Tibial nerve (tissue), 4 donors: ENCODE data around the gene LSM10. TPM values are rescaled to one million over a fixed set of nuclear protein-coding genes. Genes with fewer than 3 reads are reported as not detected.

Experiments used
- DNase-seq, 2 donors: peaks; one replicate each; pipeline ENCODE4 v3.0.0-alpha.2; 2019; ENCODE audit warnings: low spot score in 2 of 2
- H3K27ac ChIP-seq, 4 donors: fragments of 200-600 bp; sonication (generic) in 3 of 4; one replicate each; pipeline ENCODE4 v1.5.1; 2017 to 2019; ENCODE audit warnings: mild to moderate bottlenecking in 1 of 4
- H3K27me3 ChIP-seq, 2 donors: fragments of 200-600 bp; sonication (generic) in 1 of 2; one replicate each; pipeline versions ENCODE4 v1.5.1 to v1.6.0; 2017 to 2019
- H3K36me3 ChIP-seq, 3 donors: fragments of 200-600 bp; sonication (generic); one replicate each; pipeline ENCODE4 v1.5.1; 2018 to 2019
- H3K4me1 ChIP-seq, 4 donors: fragments of 200-600 bp; sonication (generic) in 3 of 4; one replicate each; pipeline ENCODE4 v1.5.1; 2017 to 2019
- H3K4me3 ChIP-seq, 4 donors: fragments of 200-600 bp; sonication (generic) in 3 of 4; one replicate each; pipeline ENCODE4 v1.5.1; 2017 to 2019; ENCODE audit warnings: mild to moderate bottlenecking in 1 of 4, moderate library complexity in 1 of 4
- H3K9me3 ChIP-seq, 4 donors: fragments of 200-600 bp; sonication (generic) in 3 of 4; one replicate each; pipeline ENCODE4 v1.5.1; 2017 to 2019
- EP300 ChIP-seq, 2 donors: sonication (generic); formaldehyde crosslinking; IDR thresholded peaks; one replicate each; pipeline ENCODE4 v1.6.1; 2017; ENCODE audit warnings: antibody characterized with exemption in 2 of 2, mild to moderate bottlenecking in 1 of 2
- POLR2A ChIP-seq, 2 donors: fragments of 450-650 bp; IDR thresholded peaks; one replicate each; pipeline ENCODE4 v1.6.1; 2017; ENCODE audit warnings: antibody characterized with exemption in 2 of 2, mild to moderate bottlenecking in 2 of 2, moderate library complexity in 2 of 2
- WGBS, 2 donors: methylation state at CpG; one replicate each; pipeline ENCODE4 v1.1.5; 2018; 5-methylcytosine and 5-hydroxymethylcytosine counted together
- total RNA-seq, 4 donors: library from RNA; depleted of rRNA; stranded (reverse); fragments of >200 nt; gene quantifications; one replicate each; pipeline ENCODE4 v1.1.0, GENCODE V29; 2016
- TF ChIP-seq, protein P1 (sequence below), 5 experiments: fragments of 200-600 bp in 3 of 5; fragments of 450-650 bp in 2 of 5; sonication (generic) in 3 of 5; IDR thresholded peaks; one replicate each; pipeline ENCODE4 v1.5.1; 2016 to 2019; ENCODE audit warnings: antibody characterized with exemption in 5 of 5, mild to moderate bottlenecking in 3 of 5, moderate library complexity in 2 of 5

The LSM10 gene
- total RNA-seq, 4 donors from 2014 or later, result 10.2 to 75.6 (median 34.7) TPM

DNA sequence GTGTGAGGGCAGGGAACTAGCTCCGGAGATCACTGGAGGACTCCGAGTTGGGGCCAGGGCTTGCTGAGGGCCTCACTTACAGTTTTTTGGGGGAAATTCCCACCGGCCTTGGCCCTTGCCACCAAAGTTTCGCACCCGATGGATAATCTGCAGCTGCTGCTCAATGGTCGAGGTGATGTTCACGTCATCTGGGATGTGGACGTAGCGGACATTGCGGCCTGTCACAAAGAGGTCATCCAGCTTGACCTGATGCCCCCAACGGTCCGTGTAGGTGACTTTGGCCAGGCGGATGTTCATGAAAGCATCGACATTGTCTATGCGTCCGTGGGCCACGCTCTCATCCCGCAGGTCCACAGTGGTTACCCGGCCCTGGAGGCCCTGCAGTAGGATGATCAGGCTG, 4.0 kb downstream of the LSM10 start:
- TF ChIP-seq EP300 (IDR thresholded peaks at IDR 0.05), result no peak
- TF ChIP-seq, protein P1, sequence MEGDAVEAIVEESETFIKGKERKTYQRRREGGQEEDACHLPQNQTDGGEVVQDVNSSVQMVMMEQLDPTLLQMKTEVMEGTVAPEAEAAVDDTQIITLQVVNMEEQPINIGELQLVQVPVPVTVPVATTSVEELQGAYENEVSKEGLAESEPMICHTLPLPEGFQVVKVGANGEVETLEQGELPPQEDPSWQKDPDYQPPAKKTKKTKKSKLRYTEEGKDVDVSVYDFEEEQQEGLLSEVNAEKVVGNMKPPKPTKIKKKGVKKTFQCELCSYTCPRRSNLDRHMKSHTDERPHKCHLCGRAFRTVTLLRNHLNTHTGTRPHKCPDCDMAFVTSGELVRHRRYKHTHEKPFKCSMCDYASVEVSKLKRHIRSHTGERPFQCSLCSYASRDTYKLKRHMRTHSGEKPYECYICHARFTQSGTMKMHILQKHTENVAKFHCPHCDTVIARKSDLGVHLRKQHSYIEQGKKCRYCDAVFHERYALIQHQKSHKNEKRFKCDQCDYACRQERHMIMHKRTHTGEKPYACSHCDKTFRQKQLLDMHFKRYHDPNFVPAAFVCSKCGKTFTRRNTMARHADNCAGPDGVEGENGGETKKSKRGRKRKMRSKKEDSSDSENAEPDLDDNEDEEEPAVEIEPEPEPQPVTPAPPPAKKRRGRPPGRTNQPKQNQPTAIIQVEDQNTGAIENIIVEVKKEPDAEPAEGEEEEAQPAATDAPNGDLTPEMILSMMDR (IDR thresholded peaks at IDR 0.05), result no peak
- TF ChIP-seq POLR2A (IDR thresholded peaks at IDR 0.05), result no peak
- Histone ChIP-seq H3K27me3 (no peaks in the 10 kb centered on the region), H3K4me1 (peaks cover 0 to 39% (median 14%) of the 10 kb centered on the region in 4 donors), H3K36me3 (peaks cover 0 to 48% (median 20%) of the 10 kb centered on the region in 3 donors), H3K4me3 (no peak overlapping the region), H3K27ac (no peak overlapping the region), H3K9me3 (no peaks in the 10 kb centered on the region)
- no peak for DNase-seq
- WGBS, 2 donors, result 91 to 93% methylated on average over 16 to 19 of the region's 19 CpGs

DNA sequence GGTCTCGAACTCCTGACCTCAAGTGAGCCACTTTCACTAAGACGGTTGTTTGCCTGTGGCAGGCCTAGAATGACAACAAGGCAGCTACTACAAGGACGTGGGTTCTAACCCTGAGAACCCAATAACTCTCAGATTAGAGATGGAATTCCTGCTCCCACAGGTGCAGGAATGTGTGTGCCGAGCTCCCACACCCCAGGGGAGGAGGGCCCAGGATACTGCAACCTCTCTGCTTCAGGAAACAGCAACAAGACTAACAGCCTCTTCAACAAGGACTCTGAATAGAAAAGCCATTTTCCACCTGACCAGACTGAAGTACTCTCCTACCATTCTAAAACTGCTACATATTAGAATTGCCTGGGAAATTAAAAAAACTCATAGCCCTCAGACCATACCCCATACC, 4.9 kb downstream of the LSM10 start:
- H3K27ac ChIP-seq, result no peak overlapping the region
- no peak overlapping the region for H3K4me3 ChIP-seq
- peaks cover 0 to 48% (median 20%) of the 10 kb centered on the region in 3 donors for H3K36me3 ChIP-seq
- peaks cover 0 to 39% (median 12%) of the 10 kb centered on the region in 4 donors for H3K4me1 ChIP-seq
- H3K9me3 ChIP-seq, result no peaks in the 10 kb centered on the region
- 75 to 83% methylated on average over 4 of the region's 4 CpGs for WGBS, 2 donors
- TF ChIP-seq, protein P1 (IDR thresholded peaks at IDR 0.05), result no peak
- TF ChIP-seq EP300 (IDR thresholded peaks at IDR 0.05) (no peak), POLR2A (IDR thresholded peaks at IDR 0.05) (no peak)
- DNase-seq, result no peak
- H3K27me3 ChIP-seq, result no peaks in the 10 kb centered on the region

DNA sequence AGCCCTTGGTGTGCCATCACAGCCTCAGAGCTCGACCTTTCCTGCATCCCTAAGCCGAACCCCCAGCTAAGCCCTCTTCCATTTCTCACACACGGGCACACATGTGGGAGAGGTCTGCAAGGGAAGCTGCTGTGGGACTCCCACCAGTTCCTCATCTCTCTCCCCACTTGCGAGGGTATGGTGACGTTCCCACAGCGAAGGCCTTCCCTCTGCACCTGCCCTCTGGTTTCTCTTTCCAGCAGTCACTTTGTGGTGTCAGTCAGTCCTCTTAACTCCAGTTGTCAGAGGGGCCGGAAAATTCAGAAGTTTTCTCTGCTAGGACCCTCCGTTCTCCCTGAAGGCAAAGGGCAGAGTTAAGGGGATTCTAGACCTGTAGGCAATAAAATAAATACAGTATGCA, 6.4 kb downstream of the LSM10 start:
- Histone ChIP-seq H3K36me3 (peaks cover 0 to 48% (median 20%) of the 10 kb centered on the region in 3 donors), H3K9me3 (no peaks in the 10 kb centered on the region), H3K27me3 (no peaks in the 10 kb centered on the region), H3K27ac (no peak overlapping the region), H3K4me3 (no peak overlapping the region), H3K4me1 (peaks cover 0 to 44% (median 19%) of the 10 kb centered on the region in 4 donors)
- WGBS, 2 donors, result 82 to 89% methylated on average over 8 of the region's 8 CpGs
- no peak for DNase-seq
- TF ChIP-seq EP300 (IDR thresholded peaks at IDR 0.05) (no peak), POLR2A (IDR thresholded peaks at IDR 0.05) (no peak)
- TF ChIP-seq, protein P1 (IDR thresholded peaks at IDR 0.05), result no peak

DNA sequence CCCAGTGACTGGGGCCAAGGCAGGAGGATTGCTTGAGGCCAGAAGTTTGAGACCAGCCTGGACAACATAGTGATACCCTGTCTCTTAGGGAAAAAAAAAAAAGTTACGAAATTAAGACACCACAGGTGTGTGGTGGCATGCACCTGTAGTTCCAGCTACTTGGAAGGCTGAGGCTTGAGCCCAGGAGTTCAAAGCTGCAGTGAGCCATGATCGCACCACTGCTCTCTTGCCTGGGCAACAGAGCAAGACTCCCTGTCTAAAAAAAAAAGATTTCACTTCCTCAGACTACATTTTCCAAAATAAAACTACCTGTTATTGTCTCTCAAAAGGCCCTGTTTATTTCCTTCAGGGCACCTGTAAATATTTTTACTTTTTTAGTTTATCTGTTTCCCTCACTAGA, 7.3 kb downstream of the LSM10 start:
- H3K4me1 ChIP-seq, result peaks cover 0 to 38% (median 19%) of the 10 kb centered on the region in 4 donors
- no peaks in the 10 kb centered on the region for H3K27me3 ChIP-seq
- H3K4me3 ChIP-seq, result no peak overlapping the region
- H3K36me3 ChIP-seq, result peaks cover 0 to 48% (median 20%) of the 10 kb centered on the region in 3 donors
- WGBS, 2 donors, result 94% methylated on average over 2 of the region's 2 CpGs
- no peaks in the 10 kb centered on the region for H3K9me3 ChIP-seq
- peak overlapping the region in 2 of 4 donors; percentile 97 for H3K27ac ChIP-seq
- no peak for DNase-seq
- TF ChIP-seq, protein P1 (IDR thresholded peaks at IDR 0.05), result no peak
- no peak for TF ChIP-seq POLR2A (IDR thresholded peaks at IDR 0.05)
- TF ChIP-seq EP300 (IDR thresholded peaks at IDR 0.05), result no peak

DNA sequence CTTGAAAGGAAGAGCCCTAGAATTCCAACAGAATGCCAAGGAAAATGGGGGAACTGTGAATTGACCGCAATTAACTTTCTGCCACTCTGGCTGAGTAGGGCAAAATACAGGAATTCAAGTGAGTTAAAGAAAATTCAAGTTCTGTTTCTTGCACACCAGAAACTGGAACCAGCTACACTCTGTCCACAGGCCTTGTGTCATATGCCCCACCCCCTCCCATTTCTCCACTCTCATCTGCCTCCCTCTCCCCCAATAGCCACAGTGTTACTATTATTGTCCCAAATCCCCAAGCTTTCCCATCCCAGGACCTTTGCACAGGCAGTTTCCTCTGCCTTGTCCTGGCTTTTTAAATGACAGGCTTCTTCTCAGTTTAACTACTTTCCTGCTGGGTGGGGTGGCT, 7.7 kb downstream of the LSM10 start:
- Histone ChIP-seq H3K27me3 (no peaks in the 10 kb centered on the region), H3K36me3 (peaks cover 0 to 48% (median 20%) of the 10 kb centered on the region in 3 donors), H3K4me1 (peaks cover 0 to 34% (median 19%) of the 10 kb centered on the region in 4 donors), H3K4me3 (no peak overlapping the region), H3K9me3 (no peaks in the 10 kb centered on the region), H3K27ac (peak overlapping the region in 2 of 4 donors; percentile 97)
- DNase-seq, result no peak
- 91 to 95% methylated on average over 1 of the region's 1 CpG for WGBS, 2 donors
- TF ChIP-seq, protein P1 (IDR thresholded peaks at IDR 0.05), result no peak
- TF ChIP-seq POLR2A (IDR thresholded peaks at IDR 0.05) (no peak), EP300 (IDR thresholded peaks at IDR 0.05) (no peak)
